A172 (cell line): ENCODE results near the gene AGBL3. TPM values are rescaled to one million over a fixed set of nuclear protein-coding genes. Genes with fewer than 3 reads are reported as not detected.
A peak's percentile ranks its signal among the peaks of the same experiment; 100 is the strongest.
"Not testable (repeated sequence)": the region's sequence is repeated elsewhere in the genome, so short reads cannot be mapped to it uniquely, and the experiment has no call there.

ENCODE experiments used
- DNase-seq: peaks from one replicate; pipeline ENCODE4 v3.0.0-alpha.2; 2015; ENCODE audit warnings: low spot score
- total RNA-seq: library from RNA; depleted of rRNA; stranded (reverse); fragments of >200 nt; shearing (Covaris generic); gene quantifications from 2 replicates; pipeline ENCODE4 v1.2.3, GENCODE V29; 2014

AGBL3 gene
- total RNA-seq, 1 experiment from 2014 or later: 1.9 TPM

- no peak for DNase-seq
Observed at GRCh38 chr7:135167365-135167917, 181.1 kb downstream of the AGBL3 start.

DNA sequence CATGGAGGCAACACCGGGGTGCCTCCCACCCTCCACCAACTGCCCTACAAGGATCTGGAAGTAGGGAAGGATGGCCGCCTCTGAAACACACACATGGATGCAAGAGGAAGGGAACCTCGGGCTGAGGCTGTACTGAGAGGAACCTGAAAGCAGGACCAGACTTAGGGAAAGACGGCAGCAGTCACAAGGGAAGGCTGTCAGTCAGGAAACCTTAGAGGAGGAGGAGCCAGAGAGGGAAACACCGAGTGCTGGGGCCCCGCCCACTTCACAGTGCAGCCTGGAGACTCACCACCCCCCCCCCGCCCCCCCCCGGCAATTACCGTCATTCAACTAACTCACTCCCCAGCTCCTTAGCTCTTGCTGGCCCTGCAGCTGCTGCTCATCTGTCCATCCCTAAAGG is 181.7 kb downstream of the AGBL3 start:
- no peak for DNase-seq

DNA sequence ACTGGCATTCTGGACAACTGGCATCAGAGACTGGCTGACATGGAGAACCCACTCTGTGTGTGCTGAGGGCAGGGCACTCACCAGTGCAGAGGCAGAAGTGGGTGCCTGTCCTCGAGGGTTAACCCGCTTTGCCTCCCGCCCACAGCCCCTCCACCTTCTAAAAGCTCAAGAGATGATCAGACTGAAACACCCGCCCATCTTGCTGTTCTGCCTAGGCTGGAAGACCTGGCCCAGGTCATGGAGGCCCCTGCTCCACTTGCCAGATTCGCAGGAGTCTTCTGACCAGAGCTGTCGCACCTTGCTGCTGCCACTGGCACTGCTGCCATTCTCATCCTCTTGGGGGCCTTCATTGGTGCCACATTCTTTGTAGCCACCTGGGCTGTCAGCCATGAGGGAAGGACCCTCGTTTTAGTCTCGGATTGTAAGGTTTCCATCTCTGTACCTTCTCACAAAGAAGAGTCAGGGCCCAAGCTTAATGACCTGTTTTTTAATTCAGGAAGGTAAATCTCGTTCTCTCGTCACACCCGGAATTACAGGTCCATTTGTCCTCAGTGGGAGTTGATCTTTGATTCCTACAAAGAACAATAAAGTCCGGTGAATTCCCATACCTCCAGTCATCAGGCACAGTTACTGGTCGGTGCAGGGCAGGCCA is 182.3 kb downstream of the AGBL3 start:
- DNase-seq: no peak

DNA sequence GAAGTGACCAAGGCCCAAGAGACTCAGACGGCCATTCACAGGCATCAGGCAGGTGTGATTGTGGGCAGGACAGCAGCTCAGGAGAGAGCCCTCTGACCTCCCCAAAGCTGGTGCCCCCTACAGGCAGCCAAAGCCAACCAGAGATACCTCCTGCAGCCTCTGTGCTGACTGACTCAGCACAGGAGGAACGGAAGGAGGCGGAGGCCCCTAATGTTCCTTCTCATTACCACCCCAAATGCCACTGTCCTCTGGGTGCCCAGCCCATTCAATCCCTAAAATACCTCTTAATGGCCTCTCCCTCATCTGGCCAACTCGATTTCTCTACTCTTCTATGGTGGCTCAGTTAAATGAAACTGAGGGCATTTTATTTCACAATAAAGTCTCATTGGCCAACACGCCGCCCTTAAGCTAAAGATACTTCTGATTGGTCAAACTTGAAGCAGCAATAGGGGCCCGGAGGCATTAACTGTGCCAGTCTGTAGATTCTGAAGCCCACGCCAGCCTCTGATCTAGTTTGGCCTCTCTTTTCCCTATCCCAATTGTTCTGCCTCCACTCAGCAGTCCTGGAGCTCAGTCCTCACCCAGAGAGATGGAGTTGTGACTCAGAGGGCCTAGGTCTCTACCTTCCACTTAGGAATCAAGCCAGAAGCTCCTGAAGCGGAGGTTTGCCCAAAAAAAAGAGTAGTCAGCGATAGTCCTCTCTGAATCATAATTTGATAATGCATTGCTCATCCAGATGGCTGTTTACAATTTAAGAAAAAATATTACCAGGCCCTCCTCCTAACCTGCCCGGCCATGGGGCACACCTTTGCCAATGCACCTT is 183.0 kb downstream of the AGBL3 start:
- DNase-seq: peak; percentile 32

GRCh38 chr7:135169964-135170273 is 183.6 kb downstream of the AGBL3 start:
- DNase-seq: no peak

DNA sequence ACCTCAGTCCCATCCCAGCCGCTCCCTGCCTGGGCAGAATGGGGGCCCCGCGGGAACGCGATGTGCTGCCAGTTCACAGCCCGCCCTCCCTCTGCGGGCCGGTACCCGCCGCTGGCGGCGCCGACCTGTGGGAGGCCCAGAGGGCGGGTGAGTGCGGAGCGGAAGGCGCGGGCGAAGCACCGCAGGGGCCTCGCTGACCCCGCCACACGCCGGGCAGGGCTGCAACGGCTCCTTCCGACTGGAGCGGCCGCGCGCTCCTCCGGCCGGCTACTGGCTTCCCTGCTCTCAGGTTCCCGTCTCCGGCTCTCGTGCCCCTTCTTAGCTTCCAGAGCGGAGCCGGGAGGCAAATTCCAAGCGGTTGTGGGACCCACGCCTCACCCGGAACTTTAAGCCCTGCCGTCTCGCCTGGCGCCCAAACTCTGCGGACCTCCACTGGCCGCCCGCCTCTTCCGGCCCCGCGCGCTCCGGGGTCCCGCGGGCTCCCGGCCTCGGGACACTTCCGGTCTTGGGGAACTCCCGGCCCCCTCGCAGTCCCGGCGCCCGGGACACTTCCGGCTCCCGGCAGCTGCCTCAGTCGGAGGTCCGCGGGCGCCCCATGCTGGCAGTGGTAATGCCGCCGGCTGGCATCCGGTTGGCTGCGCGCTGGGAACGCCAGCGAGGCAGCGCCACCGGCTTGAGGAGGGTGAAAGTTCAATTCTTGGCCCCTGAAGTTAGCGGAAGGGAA is 184.1 kb downstream of the AGBL3 start, which contains the start of gene CYREN:
Gene CYREN (minus strand): TSS at position 434 of the 724 bp plus-strand sequence. CDS start 1,785 bp downstream, outside the sequence.
- peak; percentile 77 for DNase-seq

- not testable (repeated sequence) for DNase-seq
Observed at GRCh38 chr7:135170998-135171481, 184.7 kb downstream of the AGBL3 start.

DNA sequence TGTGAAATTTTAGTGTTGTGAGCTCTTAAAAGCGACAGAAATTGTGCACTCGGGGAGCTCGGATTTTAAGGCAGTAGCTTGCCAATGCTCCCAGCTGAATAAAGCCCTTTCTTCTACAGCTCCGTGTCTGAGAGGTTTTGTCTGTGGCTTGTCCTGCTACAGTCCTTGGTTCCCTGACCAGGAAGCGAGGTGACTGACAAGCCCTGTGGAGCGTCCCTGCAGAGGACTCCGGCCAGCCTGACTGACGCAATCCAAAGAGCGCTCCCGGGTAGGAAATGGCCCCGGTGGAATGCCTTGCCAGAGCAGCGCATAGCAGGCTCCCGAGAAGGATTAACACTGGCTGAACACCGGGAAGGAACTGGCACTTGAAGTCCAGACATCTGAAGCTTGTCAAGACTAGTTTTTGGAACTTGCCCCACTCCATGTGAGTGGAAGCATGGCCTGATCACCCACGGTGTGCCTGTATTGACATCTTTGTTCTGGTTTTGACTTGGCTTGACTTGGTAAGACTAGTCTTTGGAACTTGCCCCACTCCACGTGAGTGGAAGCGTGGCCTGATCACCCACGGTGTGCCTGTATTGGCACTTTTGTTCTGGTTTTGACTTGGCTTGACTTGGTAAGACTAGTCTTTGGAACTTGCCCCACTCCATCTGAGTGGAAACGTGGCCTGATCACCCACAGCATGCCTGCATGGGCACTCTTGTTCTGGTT is 185.4 kb downstream of the AGBL3 start:
- not testable (repeated sequence) for DNase-seq

GRCh38 chr7:135173916-135174315 is 187.6 kb downstream of the AGBL3 start:
- DNase-seq: not testable (repeated sequence)

- DNase-seq: no peak
Observed at GRCh38 chr7:135174941-135175340, 188.6 kb downstream of the AGBL3 start.

- DNase-seq: no peak
Observed at GRCh38 chr7:135175931-135176330, 189.6 kb downstream of the AGBL3 start.

- no peak for DNase-seq
Observed at GRCh38 chr7:135177028-135177696, 190.9 kb downstream of the AGBL3 start.

- DNase-seq: no peak
Observed at GRCh38 chr7:135178364-135178763, 192.1 kb downstream of the AGBL3 start.

GRCh38 chr7:135179321-135179925 is 193.1 kb downstream of the AGBL3 start:
- DNase-seq: no peak

- no peak for DNase-seq
Observed at GRCh38 chr7:135180122-135180521, 193.8 kb downstream of the AGBL3 start.

GRCh38 chr7:135181261-135181928 is 195.1 kb downstream of the AGBL3 start:
- no peak for DNase-seq

DNA sequence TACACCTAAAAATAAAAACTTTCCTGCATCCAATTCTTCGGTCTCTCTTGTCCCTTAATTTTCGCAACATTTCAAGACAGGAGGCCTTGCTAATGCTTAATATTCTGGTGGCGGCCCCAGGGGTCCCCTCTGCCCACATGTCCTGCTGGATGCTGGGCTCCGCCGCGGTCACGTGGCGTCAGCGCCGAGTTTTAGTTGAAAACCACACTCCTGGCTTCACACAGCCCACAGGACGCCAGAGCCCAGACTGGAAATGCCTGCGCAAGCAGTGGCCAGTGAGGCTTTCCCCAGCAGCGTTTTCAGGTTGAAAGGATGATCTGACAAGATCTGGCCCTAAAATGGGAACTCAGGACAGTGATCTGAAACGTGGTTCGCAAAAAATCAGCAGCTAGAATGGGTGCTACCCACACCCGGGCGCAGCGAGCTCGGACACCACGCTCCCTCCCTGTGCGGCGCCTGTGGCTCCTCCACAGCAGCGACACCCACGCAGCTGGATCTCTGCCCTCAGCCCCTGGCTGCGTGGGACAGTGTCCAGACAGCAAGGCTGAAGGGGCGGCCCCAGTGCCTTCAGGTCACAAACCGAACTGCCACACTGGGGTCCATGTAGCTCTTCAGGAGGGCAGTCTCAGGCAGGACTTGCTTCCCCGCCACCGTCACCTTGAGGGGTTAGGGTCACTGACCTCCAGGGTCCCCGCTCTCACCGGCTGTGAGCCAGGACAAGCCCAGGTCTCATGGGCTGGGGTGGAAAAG is 195.8 kb downstream of the AGBL3 start:
- no peak for DNase-seq

DNA sequence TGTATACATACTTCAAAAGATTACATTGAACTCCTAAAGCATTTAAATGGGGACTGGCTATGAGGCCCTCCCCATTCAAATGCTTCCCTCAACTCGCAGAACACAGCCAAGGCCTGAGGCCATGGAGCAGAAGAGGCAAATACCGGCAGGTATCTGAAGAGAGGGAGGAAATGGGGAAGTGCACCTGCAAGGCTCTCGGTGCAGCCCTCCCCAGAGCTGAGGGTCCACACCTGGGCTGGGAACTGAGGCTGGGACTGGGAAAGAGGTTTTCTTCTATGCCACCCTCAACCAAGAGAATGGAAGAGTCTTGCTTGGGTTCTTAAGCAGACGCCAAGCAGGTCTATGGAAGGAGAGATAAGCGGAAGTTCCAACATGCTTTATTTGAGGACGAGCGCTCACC is 197.2 kb downstream of the AGBL3 start:
- DNase-seq: no peak

DNA sequence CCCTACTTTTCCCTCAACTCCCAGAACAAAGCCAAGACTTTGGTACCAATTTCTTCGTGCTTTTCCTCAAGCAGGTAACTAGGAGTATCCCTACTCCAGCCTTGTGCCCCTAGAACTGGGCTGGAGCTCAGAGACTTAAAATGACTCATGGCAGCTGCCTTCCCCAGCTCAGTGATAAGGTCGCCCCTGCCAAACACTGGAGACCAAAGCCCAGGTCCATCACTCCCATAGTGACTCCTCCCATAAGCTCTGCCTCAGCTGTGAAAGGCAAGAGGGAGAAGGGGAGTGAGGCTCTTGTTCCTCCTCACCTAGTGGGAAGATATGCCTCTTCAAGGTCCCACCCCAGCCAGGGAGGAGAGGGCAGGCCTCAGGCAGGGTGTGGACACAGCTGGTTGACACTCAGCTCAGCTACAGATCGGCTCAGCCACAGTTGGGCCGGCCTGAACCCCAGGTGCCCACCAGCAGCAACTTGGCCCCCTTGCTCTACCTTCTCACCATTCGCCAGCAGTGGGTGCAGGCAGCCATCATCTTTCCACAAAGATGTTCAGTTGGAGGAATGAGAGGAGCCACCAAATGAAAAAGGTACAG is 198.0 kb downstream of the AGBL3 start:
- no peak for DNase-seq
